HG03565 (cell line): ENCODE results near the gene NOL8.

Experiments used
- ATAC-seq: cut with Tn5 transposase; IDR thresholded peaks from one replicate; pipeline ENCODE4 v1.9.1; 2021; ENCODE audit warnings: mild to moderate bottlenecking, moderate library complexity; ENCODE audit not compliant: unreplicated experiment

NOL8 gene

DNA sequence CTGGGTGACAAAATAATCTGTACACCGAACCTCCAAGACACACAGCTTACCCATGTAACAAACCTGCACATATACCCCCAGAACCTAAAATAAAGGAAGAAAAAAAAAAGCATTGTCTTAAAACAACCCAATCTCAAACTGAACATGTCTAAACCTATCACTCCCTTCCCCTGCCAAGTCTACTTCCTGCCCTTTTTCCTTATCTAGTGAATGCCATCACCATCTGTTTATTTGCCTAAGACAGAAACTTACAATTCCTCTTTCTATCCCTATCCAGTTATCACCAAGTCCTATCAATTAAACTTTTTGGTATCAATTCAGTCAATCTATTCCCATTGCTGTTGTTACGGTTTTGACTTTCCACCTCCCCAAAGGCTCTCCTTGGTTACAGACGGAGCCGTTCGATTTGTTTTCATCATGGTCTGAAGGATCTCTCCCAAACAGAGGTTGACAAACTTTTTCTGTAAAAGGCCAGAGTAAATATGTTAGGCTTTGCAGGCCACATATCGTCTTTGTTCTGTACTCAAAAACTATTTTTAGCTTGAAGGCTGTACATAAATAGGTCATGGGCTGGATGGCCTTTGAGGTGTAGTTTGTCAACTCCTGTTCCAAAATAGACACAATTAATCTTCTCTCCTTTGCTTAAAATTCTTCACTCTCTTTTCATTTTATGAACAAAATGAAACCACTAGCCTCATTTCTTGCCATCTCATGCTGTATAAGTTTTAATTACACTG is 12.1 kb downstream of the NOL8 start:
- no peak for ATAC-seq

DNA sequence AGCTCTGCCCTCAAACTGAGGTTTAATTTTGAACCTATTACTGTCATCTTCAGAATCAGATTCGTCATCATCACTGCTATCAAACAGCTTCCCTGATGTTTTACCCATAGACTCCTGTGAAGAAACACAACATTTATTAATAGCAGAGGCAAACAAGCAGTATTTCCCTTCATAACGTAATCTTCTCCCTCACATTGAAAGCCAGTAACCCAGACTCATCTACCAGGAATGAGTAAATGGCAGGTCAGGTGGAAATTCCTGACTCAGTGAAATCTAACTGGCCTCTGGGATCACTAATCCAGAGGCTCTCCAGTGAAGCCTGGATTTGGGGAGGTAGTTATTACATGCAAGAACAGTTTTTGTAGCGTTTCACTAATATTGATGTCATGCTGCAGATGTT is 14.6 kb downstream of the NOL8 start:
- no peak for ATAC-seq

DNA sequence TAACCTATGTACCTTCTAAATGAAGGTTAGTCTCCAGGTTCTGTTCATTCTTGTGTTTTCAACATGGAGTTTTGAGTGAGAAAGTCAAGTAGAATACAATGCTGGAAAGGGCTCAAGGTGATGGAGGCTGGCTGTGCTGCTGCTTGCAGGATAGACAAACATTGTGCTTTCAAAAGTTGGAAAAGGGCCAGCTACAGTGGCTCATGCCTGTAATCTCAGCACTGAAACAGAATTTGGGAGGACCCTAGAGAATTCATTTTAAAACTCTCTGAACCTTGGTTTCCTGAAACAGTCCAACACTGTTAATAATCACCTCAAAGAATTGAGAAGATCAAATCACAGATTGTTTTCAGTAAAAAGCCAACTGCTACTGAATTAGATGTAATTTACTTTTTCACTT is 16.3 kb downstream of the NOL8 start:
- ATAC-seq = no peak

DNA sequence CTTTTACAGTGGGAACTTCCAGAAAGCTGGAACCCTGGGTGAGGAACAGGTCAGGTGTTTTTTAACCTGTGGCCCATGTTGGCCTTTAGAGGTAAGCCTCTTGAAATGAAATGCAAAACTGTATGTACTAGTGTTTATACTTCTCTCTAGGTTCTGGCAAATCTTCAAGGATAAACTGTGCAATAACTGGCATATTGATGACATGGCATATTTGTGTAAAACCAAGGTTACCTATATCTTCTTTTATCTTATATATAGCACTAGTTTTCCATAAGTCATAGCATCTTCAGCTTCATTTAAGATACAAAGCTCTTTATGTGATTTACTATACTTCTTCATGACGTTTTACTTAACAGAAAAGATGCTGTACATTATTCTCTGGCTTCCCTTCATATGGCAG is 24.2 kb downstream of the NOL8 start:
- no peak for ATAC-seq

DNA sequence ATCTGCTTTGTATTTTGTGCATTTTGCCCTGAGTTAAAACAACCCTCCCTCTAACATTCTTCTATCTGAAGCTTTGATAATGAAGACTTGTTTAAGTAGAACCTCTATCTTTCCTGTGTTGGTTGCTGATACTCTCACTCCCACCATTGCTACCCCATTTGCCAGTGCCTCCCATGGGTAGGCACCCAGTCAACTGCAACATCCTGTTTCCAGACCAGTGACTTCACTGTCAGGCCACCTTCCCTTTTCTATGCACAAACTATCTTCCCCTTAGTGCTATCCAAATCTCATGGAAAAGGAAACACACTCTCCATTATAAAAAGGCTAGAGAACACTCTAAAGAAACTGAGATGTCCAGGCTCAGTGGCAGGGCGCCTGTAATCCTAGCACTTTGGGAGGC is 26.0 kb downstream of the NOL8 start:
- no peak for ATAC-seq

DNA sequence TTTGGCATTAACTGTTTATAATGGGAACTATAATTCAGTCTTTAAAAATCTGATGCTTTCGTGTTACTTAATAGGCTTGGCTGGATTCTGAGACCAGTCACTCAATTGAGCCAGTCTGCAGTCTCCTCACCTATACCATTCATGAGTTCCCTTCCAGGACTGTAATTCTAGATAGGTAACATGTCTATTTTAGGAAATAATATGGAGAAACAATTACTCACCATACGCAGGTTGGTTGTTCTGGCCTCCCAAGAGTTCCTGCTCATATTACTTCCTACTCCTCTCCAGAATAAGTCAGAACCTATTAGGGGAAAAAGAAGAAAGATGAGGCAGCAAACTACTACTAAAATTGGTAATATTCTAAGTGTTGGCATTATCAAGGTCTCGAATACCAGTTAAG is 27.1 kb downstream of the NOL8 start:
- no peak for ATAC-seq

DNA sequence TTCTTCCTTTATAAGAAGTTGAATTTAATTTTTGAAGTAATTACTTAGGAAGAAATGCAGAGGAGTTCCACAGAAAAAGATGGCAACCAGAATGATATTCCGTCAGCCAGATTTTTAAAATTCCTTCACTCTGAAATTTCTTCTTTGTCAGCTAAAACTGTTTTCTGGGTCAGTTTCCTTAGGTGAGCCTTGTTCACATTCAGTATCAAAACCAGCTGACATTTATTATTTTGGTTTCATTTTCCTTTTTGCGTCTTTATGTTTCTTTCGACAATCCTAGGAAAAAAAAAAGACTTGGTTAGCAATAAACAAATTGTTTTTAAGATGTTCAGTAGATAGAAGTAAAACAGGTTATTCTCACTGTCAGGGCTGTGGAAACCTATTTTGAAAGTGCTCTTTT is 27.5 kb downstream of the NOL8 start:
- ATAC-seq = no peak

DNA sequence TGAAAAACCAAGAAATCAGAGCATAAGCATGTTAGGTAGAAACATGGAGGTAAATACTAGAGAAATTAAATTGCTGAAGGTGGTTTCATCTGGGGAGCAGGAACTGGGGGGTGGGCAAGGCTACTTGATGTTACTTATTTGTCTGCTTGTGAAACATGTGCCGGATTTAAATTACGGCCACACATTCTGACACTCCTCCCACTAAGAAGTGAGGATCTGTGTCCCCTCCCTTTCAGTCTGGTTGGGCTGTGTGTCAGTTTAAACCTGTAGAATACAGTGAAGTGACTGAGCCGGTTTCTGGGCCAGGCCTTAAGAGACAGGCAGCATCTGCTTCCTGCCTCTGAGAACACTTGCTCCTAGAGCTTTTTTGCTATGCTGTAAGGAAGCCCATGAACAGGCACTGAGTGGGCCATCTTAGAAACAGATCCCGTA is 29.3 kb downstream of the NOL8 start:
- ATAC-seq = no peak

DNA sequence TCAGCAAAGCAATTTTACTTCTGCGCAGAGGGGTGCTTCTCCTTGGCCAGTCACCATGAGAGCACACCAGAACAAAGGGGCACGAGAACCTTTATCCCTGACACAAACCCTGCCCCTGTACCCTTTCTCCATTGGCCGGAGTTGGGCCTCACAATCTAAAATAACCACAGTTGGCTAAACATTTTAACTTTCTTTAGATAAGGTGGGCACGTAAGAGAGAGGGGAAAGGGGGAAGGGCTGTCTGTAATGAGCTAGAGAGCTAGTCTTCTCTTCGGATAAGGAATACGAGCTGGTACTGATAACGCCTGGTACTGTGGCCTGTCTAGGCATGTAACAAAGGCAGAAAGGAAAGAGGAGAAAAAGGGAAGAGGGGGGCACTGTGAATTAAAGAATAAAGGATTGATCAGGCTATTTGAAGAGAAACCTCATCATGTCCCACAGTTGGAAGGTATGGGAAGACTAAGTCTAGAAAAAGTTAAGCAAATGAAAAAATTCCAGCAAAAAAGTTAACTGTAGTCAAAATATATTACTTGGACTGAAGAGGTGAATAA is 29.8 kb downstream of the NOL8 start:
- ATAC-seq = no peak

DNA sequence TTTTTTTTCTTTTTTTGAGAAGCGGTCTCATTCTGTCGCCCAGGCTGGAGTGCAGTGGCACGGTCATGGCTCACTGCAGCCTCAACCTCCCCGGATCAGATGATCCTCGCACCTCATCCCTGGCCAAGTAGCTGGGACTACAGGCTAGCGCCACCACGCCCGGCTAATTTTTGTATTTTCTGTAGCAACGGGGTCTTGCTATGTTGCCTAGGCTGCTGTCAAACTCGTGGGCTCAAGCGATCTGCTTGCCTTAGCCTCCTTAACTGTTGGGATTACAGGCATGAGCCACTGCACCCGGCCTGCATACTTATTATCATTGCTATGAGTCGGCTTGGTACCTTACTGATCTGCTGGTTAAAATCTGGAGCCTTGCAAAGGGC is 30.9 kb downstream of the NOL8 start:
- no peak for ATAC-seq

DNA sequence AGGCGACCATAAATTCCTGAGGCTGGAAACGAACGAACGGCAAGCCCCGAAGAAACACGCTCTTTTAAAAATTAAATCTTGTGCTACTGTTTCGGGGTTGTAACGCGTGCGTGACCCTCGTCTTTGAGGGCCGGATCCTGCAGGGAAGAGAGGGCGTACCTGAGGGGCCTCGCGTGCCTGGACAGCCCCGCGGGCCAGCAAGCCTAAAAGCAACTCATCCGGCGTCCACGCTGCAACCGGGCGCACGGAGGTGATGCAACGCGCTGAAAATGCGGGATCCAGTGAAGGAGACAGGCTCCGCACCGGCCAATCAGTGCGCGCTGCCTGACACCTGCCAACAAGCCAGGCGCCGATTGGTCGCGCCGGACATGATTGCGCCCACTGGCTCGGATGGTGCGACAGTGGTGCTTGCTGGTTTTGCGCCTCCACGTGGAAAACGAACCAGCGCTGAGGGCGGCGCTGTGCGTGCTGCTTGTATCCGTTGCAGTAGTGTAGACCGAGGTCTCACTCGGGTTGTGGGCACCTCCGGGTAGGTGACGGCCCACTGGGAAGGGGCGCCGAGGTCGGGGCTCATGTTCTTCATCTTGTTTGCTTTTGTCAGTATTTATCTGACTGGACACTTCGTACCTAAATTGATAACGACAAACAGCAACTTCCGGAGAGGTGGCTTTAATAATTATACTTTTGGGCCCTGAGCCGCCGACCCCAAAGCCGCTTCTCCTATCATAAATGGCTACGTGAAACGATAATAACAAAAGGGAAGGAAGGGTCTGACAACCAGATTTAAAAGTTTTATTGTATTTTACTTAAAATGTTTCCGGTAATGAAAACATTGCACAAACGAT is 31.5 kb downstream of the NOL8 start, which contains the start of gene IARS1:
TSS of gene IARS1 (minus strand) at position 246 of the 845 bp plus-strand sequence. CDS start 4,278 bp downstream, outside the sequence.
- ATAC-seq = peak; percentile 94

DNA sequence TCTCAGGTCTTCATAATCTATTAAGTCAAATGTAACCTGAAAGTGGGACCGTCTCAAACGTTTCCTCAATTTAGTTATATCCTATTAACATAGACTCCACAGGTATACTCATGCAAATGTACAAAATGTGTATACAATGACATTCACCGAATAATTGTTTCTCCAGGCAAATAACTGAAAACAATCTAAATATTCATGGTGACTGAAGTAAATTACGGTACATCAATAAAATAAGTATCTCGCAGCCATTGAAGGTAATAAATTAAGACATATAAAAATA is 32.1 kb downstream of the NOL8 start:
- no peak for ATAC-seq

DNA sequence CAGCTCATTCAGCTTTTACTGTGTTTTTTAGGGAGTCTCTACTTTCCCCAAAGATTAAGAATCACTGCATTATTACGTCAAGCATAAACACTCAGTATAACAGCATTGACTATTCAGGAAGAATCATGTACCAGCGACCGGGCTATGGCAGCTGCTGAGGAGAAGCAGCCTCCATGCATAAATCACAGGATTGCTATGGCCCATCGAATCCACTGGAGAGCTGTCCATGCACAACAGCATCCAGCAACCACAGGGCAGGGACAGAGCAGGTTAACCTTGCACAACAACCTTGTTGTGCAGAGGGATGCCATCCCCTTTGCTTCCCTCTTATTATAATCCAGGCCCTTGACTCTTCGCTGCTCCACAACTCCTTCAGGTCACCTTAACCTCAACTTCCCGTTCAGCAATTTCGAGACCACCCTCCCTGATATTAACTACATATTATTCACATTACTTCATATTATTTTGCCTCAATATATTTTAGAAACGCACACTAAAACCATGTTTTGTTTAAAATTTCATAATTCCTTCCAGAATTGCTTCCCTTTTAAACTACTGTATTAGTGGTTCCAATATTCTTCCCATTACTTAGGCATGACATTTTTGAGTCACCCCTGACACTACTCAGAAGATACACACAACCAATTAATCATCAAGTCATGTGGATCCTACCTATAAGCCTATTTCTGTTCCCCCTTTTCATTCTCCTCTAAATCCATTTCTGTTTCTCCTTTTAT is 32.6 kb downstream of the NOL8 start:
- no peak for ATAC-seq

DNA sequence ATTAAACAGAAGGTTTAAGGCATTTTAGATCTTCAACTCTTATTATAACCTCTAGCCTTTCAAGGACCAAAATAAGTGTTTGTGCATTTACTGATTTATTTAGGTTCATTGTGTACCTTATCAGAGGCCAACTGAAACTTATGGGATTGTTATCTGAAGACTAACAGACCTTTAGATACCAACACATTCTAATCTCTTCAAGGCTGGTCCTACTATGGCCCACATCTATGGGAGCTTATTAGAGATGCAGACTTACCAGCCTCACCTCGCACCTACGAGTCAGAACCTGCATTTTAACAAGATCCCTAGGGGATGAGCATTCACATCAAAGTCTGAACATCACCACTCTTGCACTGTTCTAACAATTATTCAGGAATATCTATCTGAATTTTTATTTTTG is 33.6 kb downstream of the NOL8 start:
- ATAC-seq = no peak

DNA sequence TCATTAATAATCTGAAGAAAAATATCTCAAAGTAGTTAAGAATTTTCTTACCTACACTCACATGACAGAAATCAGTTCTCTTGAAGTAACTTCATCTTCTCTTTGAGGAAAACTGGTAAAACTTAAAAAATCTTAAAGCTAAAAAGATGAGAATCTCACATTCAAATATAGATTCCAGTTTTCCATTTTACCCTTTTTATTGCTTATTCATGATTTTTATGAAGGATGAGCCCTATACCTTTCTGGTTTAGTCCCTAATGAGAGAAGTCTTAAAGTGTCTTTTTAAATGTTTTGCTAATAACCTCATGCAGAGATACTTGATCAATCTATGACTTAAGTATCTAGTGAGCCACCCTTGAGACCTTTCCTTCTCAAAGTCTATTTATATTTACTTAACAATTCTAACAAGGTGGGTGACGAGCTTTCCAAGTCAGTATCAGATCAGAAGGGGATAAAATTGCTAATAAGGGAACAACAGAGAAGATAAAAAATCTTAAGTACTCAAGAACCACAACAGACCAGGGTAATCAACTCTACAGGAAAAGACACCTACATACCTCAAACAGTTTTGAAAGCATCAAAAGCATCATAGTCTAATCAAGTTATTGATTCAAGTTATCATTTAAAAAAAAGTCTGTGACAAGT is 34.2 kb downstream of the NOL8 start:
- ATAC-seq = no peak

DNA sequence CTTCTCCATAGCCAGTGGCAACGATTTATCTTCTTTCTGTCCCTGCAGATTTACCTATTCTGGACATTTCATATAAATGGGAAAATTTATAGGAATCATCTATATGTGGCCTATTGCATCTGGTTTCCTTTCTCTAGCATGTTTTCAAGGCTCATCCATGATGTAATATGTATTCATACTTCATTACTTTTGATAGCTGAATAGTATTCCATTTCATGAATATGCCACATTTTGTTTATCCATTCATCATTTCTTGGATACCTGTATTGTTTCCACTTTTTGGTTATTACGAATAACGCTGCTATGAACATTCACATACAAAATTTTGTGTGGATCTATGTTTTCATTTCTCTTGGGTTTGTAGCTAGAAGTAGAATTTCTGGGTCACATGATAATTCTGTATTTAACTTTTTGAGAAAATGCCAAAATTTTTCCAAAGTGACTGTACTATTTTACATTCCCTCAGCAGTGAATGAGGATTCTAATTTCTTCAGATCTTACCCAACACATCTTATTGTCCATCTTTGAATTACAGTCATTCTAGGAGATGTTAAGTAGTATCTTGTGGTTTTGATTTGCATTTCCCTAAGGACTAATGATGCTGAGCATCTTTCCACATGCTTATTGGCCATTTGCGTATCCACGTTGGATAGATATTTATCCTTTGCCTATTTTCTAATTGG is 35.3 kb downstream of the NOL8 start:
- no peak for ATAC-seq

DNA sequence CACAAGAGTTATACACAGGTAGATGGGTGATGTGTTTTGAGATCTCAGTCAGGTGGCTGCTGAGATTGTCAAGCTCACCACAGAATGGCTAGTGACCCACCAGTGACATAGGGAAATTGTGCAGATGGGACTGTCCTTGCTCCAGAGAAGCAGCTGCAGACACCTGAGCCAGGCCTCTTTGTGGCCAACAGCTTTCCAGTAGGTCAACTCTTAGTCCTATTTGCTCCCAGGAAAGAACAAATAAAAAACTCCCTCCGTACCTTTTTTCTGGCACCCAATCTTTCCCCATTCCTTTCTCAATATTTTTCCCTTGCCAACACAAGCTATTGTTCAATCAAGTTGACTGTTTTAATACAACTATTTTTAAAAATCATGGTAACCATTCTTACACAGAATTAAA is 45.8 kb downstream of the NOL8 start:
- ATAC-seq = no peak

DNA sequence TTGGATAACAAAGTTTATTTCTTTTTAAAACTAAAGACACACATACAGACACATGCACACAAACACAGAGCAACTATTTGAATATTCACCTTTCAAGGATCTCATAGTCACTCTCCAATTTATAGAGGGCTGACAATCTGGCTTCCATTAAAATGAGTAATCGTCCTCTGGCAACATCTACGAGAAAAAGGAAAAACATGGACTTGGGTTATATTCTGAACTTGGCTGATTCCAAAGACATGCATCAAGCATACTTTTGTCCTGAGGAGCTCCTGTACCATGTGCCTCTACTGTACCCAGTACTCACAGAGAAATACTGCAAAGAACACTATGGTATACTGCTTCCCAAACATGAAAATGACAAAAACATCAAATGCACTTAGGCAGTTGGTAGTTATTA is 47.0 kb downstream of the NOL8 start:
- no peak for ATAC-seq

DNA sequence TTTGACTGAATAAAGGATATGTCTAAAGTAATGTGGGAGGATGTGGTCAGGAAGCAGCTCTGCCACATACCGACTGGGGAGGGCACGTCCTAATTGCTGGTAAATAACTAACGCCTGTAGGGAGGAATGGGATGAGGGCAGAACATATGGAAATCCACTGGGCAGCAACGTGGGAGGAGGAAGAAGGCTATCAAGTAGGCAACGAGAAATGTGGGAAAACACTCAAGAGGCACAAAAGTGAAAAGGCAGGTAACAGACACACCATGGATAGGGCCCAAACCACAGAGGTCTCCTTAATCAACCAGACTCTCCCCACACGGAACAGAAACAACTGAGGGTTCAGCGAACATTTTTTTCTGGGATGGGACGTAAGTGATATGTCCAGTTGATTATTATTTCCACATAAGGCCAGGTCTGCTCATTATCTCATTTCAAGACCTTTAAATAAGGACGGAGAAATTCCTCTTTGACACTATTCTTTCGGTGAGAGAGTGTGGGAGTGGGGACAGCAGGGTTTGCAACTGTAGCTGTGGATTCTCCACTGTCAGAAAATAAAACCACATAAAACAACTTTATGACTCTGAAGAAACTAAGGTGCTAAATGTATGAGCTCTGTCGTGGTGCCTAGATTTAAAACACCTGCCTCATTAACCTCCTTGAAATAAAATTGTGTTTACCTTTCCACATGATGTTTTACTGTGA is 48.7 kb downstream of the NOL8 start:
- no peak for ATAC-seq

DNA sequence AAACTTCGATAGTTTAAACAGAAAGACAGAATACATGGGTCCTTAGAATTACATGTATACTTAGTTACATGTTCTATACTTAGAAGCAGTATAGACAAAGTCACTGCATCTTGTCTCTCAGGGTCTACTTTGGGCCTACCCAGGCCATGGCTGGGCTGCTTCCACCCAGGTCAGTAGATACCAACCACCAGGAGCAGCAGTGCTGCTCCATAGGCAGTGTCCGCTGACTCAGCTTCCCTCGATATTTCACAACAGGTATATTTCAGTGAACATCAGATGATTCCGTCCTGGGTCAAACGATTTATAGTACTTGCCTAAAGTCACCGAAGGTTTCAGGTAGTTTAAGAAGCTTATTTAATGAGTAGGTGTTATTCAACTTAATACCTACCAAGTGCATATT is 49.6 kb downstream of the NOL8 start:
- no peak for ATAC-seq
